HK-2 (cell line): ENCODE measurements around the gene RAB24.
"Not testable (repeated sequence)": the region's sequence is repeated elsewhere in the genome, so short reads cannot be mapped to it uniquely, and the experiment has no call there.

Source experiments
- DNase-seq: peaks from one replicate; pipeline ENCODE4 v3.0.0-alpha.2; 2018; ENCODE audit not compliant: unreplicated experiment

The RAB24 gene

GRCh38 chr5:177303121-177303924 is at the start of gene RAB24, which contains the start of gene PRELID1:
TSS of gene RAB24 (minus strand) at chr5:177303719. CDS start at chr5:177303288, 431 bp downstream.
TSS of gene PRELID1 (plus strand) at chr5:177303799. CDS start at chr5:177303986, 187 bp downstream.
- peak; percentile 80 for DNase-seq

- DNase-seq, result no peak
These were observed 49.6 kb upstream of the RAB24 start for GRCh38 chr5:177353093-177353492.

GRCh38 chr5:177351392-177352329 is 48.1 kb upstream of the RAB24 start, which contains the start of gene LMAN2:
TSS of gene LMAN2 (minus strand) at chr5:177351668. CDS start at chr5:177351647, 21 bp downstream.
- peak; percentile 89 for DNase-seq

GRCh38 chr5:177350776-177351391 is 47.4 kb upstream of the RAB24 start:
- no peak for DNase-seq

- DNase-seq, result no peak
These were observed 46.2 kb upstream of the RAB24 start for GRCh38 chr5:177349762-177350161.

- DNase-seq, result no peak
These were observed 45.8 kb upstream of the RAB24 start for GRCh38 chr5:177349362-177349647.

GRCh38 chr5:177347699-177348098 is 44.2 kb upstream of the RAB24 start:
- no peak for DNase-seq

- no peak for DNase-seq
These were observed 43.3 kb upstream of the RAB24 start for GRCh38 chr5:177346820-177347219.

- DNase-seq, result no peak
These were observed 41.4 kb upstream of the RAB24 start for GRCh38 chr5:177344891-177345290.

GRCh38 chr5:177343777-177344176 is 40.3 kb upstream of the RAB24 start:
- DNase-seq, result no peak

- not testable (repeated sequence) for DNase-seq
These were observed 39.5 kb upstream of the RAB24 start for GRCh38 chr5:177343000-177343399.

- no peak for DNase-seq
These were observed 35.7 kb upstream of the RAB24 start for GRCh38 chr5:177339107-177339638.

GRCh38 chr5:177338251-177339106 is 35.0 kb upstream of the RAB24 start:
- no peak for DNase-seq

- DNase-seq, result no peak
These were observed 33.3 kb upstream of the RAB24 start for GRCh38 chr5:177336603-177337494.

GRCh38 chr5:177336112-177336511 is 32.6 kb upstream of the RAB24 start:
- peak; percentile 40 for DNase-seq

- no peak for DNase-seq
These were observed 32.2 kb upstream of the RAB24 start for GRCh38 chr5:177335701-177336065.

GRCh38 chr5:177334781-177335700 is 31.5 kb upstream of the RAB24 start:
- no peak for DNase-seq

GRCh38 chr5:177334155-177334551 is 30.6 kb upstream of the RAB24 start:
- no peak for DNase-seq
